GM12878 (cell line): Measurements from ENCODE around the gene SMIM28. TPM values are rescaled to one million over a fixed set of nuclear protein-coding genes. Genes with fewer than 3 reads are reported as not detected.

Experiments used
- ATF7 ChIP-seq: fragments of 450-650 bp; IDR thresholded peaks from 2 replicates; pipeline ENCODE4 v1.6.1; 2016; ENCODE audit warnings: low read depth, mild to moderate bottlenecking
- BMI1 ChIP-seq: fragments of 450-650 bp; IDR thresholded peaks from 2 replicates; pipeline ENCODE4 v1.6.1; 2016; ENCODE audit warnings: mild to moderate bottlenecking, moderate library complexity, borderline replicate concordance
- CBFB ChIP-seq: IDR thresholded peaks from 2 replicates; pipeline ENCODE4 v1.6.1; 2016; ENCODE audit warnings: antibody characterized with exemption, low read depth
- CHD4 ChIP-seq: fragments of 200-600 bp; sonication (generic); IDR thresholded peaks from 2 replicates; pipeline ENCODE4 v1.6.1; 2016; ENCODE audit warnings: mild to moderate bottlenecking
- CREB1 ChIP-seq: IDR thresholded peaks from 2 replicates; pipeline ENCODE4 v1.6.1; 2012; ENCODE audit warnings: low read depth, mild to moderate bottlenecking, inconsistent platforms
- EED ChIP-seq: sonication (generic); IDR thresholded peaks from 2 replicates; pipeline ENCODE4 v1.6.1; 2016; ENCODE audit warnings: antibody characterized with exemption, low read depth
- EZH2 ChIP-seq: IDR thresholded peaks from 2 replicates; pipeline ENCODE4 v1.6.1; 2012; ENCODE audit warnings: low read depth, mild to moderate bottlenecking, control low read depth, inconsistent platforms, low read length, borderline replicate concordance; ENCODE audit not compliant: control insufficient read depth
- JUND ChIP-seq: IDR thresholded peaks from 2 replicates; pipeline ENCODE4 v1.6.1; 2012; ENCODE audit warnings: low read depth, mild to moderate bottlenecking, low read length, improper control_type of control experiment, moderate library complexity
- SIX5 ChIP-seq: IDR thresholded peaks from 2 replicates; pipeline ENCODE4 v1.6.1; 2011; ENCODE audit warnings: mild to moderate bottlenecking, low read depth, low read length, moderate library complexity; ENCODE audit not compliant: severe bottlenecking
- SPI1 ChIP-seq: IDR thresholded peaks from 2 replicates; pipeline ENCODE4 v1.6.1; 2011; ENCODE audit warnings: low read depth, mild to moderate bottlenecking, low read length, moderate library complexity, borderline replicate concordance; ENCODE audit not compliant: insufficient read depth
- SUPT20H ChIP-seq: IDR thresholded peaks from 2 replicates; pipeline ENCODE4 v1.6.1; 2011; ENCODE audit warnings: low read depth, mild to moderate bottlenecking, low read length, moderate library complexity, borderline replicate concordance; ENCODE audit not compliant: control insufficient read depth
- SUZ12 ChIP-seq: fragments of 200-600 bp; sonication (generic); IDR thresholded peaks from one replicate; pipeline ENCODE4 v1.6.1; 2018; ENCODE audit warnings: antibody characterized with exemption, mild to moderate bottlenecking; ENCODE audit not compliant: unreplicated experiment
- ZBED1 ChIP-seq: IDR thresholded peaks from 2 replicates; pipeline ENCODE4 v1.6.1; 2016; ENCODE audit warnings: borderline replicate concordance
- ZNF384 ChIP-seq: IDR thresholded peaks from 2 replicates; pipeline ENCODE4 v1.6.1; 2012; ENCODE audit warnings: low read depth, mild to moderate bottlenecking, low read length, improper control_type of control experiment, borderline replicate concordance
- polyA plus RNA-seq, 11 experiments: library from polyadenylated mRNA; depleted of rRNA in 4 of 11; unstranded in 6 of 11; stranded (reverse) in 5 of 11; fragments of >200 nt; fragmentation: Nextera tagmentation in 4 of 11; fragmentation: Illumina TruSeq in 1 of 11; extraction: Ambion mirVana in 4 of 11; extraction: Trizol in 1 of 11; gene quantifications; 1 replicate in 1 of 11; 2 replicates in 10 of 11; pipeline versions ENCODE4 v1.2.1 to v1.2.3, GENCODE V29; 2011 to 2016; ENCODE audit warnings: inconsistent platforms in 2 of 11, missing spikeins in 2 of 11, low read depth in 1 of 11
- total RNA-seq, 4 experiments: library from RNA; depleted of rRNA in 3 of 4; stranded (reverse); fragments of >200 nt in 3 of 4; fragmentation: Illumina TruSeq in 1 of 4; extraction: Trizol in 1 of 4; gene quantifications; 2 replicates each; pipeline versions ENCODE4 v1.2.1 to v1.2.3, GENCODE V29; 2013 to 2021
- TF ChIP-seq, protein P1 (sequence below): fragments of 150-350 bp; IDR thresholded peaks from 2 replicates; pipeline ENCODE4 v1.6.1; 2016; ENCODE audit warnings: low read depth, low read length
- TF ChIP-seq, protein P2 (sequence below): fragments of 450-650 bp; IDR thresholded peaks from 2 replicates; pipeline ENCODE4 v1.6.1; 2017; ENCODE audit warnings: low read depth, mild to moderate bottlenecking, moderate library complexity

The SMIM28 gene
- total and polyA plus RNA-seq, 10 of the 15 experiments (the other 5 are each of a cell fraction or from before 2014, with no cell fraction given): not detected

DNA sequence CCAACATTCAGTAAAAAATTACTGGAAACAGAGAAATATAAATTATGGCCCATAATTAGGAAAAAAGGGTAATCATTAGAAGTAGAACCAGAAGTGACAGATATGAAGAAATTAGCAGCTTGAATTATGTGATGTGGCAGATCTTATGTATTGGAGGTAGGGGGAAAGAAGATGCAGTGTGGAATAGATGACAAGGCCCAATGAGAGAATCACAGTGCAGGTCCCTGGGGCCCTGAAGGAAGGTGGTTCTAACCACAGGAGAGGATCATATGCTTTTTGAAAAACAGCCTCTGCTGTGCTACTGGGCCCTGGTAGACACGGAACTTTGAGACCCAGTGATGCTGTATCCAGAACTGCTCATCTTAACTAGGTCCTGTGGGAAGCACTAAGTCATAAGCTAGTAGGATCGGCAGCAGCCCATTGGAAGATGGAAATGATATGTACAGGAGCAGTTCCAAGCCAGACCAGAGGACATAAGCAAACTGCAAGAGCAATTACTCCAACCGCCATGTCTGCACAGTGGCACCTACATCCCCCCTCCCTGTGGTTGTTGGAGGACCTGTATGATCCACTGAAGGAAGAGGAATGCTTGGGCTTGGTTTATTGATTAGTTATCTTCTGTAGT, 40.5 kb downstream of the SMIM28 start (continued):
- TF ChIP-seq, protein P1, sequence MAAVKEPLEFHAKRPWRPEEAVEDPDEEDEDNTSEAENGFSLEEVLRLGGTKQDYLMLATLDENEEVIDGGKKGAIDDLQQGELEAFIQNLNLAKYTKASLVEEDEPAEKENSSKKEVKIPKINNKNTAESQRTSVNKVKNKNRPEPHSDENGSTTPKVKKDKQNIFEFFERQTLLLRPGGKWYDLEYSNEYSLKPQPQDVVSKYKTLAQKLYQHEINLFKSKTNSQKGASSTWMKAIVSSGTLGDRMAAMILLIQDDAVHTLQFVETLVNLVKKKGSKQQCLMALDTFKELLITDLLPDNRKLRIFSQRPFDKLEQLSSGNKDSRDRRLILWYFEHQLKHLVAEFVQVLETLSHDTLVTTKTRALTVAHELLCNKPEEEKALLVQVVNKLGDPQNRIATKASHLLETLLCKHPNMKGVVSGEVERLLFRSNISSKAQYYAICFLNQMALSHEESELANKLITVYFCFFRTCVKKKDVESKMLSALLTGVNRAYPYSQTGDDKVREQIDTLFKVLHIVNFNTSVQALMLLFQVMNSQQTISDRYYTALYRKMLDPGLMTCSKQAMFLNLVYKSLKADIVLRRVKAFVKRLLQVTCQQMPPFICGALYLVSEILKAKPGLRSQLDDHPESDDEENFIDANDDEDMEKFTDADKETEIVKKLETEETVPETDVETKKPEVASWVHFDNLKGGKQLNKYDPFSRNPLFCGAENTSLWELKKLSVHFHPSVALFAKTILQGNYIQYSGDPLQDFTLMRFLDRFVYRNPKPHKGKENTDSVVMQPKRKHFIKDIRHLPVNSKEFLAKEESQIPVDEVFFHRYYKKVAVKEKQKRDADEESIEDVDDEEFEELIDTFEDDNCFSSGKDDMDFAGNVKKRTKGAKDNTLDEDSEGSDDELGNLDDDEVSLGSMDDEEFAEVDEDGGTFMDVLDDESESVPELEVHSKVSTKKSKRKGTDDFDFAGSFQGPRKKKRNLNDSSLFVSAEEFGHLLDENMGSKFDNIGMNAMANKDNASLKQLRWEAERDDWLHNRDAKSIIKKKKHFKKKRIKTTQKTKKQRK: no peak
- no peak for TF ChIP-seq SIX5
- TF ChIP-seq SUPT20H: no peak
- TF ChIP-seq SUZ12: no peak
- TF ChIP-seq ZBED1: no peak
- TF ChIP-seq CBFB: no peak
- no peak for TF ChIP-seq CREB1
- TF ChIP-seq SPI1: no peak
- TF ChIP-seq, protein P2, sequence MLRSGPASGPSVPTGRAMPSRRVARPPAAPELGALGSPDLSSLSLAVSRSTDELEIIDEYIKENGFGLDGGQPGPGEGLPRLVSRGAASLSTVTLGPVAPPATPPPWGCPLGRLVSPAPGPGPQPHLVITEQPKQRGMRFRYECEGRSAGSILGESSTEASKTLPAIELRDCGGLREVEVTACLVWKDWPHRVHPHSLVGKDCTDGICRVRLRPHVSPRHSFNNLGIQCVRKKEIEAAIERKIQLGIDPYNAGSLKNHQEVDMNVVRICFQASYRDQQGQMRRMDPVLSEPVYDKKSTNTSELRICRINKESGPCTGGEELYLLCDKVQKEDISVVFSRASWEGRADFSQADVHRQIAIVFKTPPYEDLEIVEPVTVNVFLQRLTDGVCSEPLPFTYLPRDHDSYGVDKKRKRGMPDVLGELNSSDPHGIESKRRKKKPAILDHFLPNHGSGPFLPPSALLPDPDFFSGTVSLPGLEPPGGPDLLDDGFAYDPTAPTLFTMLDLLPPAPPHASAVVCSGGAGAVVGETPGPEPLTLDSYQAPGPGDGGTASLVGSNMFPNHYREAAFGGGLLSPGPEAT: no peak
- no peak for TF ChIP-seq JUND
- TF ChIP-seq EED: no peak
- TF ChIP-seq ATF7: no peak
- TF ChIP-seq CHD4: no peak
- TF ChIP-seq ZNF384: no peak
- no peak for TF ChIP-seq EZH2
- no peak for TF ChIP-seq BMI1
- TF ChIP-seq, all 136 proteins: peak for 0
